NB4 (cell line): Measurements from ENCODE around the gene YES1.

ENCODE experiments used
- MYC ChIP-seq: IDR thresholded peaks from 2 replicates; pipeline ENCODE4 v1.6.1; 2011; ENCODE audit warnings: low read depth, low read length
- TF ChIP-seq, protein P1 (sequence below): IDR thresholded peaks from one replicate; pipeline ENCODE4 v1.5.1; 2012; ENCODE audit warnings: low read depth, low read length

DNA sequence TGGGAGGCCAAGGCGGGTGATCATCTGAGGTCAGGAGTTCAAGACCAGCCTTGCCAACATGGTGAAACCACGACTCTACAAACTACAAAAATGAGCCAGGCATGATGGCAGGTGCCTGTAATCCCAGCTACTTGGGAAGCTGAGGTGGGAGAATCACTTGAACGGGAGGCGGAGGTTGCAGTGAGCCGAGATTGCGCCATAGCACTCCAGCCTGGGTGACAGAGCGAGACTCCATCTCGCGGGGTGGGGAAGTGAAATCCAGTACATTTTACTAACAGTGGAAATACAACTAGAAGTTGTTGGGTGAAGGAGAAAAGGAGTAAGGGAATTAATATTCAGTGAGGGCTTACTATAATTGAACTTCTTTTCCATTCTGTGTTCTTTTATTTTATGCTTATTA, 86.4 kb downstream of the YES1 start:
- TF ChIP-seq, protein P1, sequence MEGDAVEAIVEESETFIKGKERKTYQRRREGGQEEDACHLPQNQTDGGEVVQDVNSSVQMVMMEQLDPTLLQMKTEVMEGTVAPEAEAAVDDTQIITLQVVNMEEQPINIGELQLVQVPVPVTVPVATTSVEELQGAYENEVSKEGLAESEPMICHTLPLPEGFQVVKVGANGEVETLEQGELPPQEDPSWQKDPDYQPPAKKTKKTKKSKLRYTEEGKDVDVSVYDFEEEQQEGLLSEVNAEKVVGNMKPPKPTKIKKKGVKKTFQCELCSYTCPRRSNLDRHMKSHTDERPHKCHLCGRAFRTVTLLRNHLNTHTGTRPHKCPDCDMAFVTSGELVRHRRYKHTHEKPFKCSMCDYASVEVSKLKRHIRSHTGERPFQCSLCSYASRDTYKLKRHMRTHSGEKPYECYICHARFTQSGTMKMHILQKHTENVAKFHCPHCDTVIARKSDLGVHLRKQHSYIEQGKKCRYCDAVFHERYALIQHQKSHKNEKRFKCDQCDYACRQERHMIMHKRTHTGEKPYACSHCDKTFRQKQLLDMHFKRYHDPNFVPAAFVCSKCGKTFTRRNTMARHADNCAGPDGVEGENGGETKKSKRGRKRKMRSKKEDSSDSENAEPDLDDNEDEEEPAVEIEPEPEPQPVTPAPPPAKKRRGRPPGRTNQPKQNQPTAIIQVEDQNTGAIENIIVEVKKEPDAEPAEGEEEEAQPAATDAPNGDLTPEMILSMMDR: no peak
- TF ChIP-seq MYC: no peak
